Measurements from ENCODE around the gene CCDC158.

Gene CCDC158

GRCh38 chr4:76271248-76271647, 149.7 kb downstream of the CCDC158 start:
- POLR2A ChIA-PET (ENCODE audit: low non-redundant PET) = no interaction called here

DNA sequence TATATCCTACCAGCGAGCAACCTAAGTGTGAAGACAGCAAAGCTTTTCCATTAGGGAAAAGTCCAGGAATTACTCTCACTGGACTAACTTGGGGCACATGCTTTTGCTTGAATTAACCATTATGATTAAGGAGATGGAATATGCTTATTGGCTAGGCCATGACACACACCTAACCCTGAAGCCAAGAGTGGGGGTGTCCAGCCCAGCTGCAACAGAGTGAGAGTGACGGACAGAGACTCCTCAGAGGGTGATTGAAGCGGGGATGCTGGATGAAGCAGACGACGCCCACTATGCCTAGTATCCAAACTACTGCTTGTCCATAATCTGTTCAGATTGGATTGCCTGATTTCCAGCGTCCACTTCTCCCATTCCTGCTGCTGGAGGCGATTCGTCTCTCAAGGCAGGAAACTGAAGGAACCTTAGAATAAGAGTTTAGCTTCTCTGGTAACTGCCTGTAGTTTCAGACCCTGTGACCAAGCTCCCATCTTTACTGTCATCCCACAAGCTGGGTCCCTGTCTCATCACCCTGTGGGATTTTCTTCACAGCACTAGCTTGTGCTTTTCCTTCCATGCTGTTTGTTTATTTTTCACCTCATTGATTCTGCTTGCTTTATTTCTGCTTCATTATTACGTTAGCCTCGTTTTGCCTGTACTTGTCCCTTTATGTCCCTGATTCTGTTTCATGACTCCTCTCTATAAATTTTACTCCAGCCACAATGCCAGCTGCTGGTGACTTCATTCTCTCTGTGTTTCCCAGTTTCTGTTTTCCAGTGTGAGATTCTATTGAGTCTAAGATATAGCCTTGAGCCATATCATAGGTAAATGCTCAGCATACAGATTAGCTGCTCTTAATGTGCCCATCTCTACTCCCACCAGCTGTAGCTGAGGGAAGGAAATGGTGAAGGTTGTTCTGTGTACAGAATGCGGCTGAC, 150.4 kb downstream of the CCDC158 start:
- CTCF ChIA-PET = interaction anchor here (0.7 kb wide), 1 partner anchor 64 kb away, joined by 3 read pairs; no protein-coding TSS in a partner anchor
- no peak for DNase-seq (ENCODE audit: low spot score)
- no peak overlapping the region for H3K27ac ChIP-seq
- POLR2A ChIA-PET (ENCODE audit: low non-redundant PET) = no interaction called here
- no peak for TF ChIP-seq CTCF (conservative IDR thresholded peaks at IDR 0.05; ENCODE audit: low read depth)

More at GRCh38 chr4:76271248-76271647, 149.7 kb downstream of the CCDC158 start:
- H3K27ac ChIP-seq = no peak overlapping the region
- TF ChIP-seq CTCF (conservative IDR thresholded peaks at IDR 0.05; ENCODE audit: low read depth) = no peak
- no peak for DNase-seq (ENCODE audit: low spot score)
- CTCF ChIA-PET = no interaction called here

GRCh38 chr4:76267811-76268210, 153.1 kb downstream of the CCDC158 start:
- ChIA-PET POLR2A (ENCODE audit: low non-redundant PET) (no interaction called here), CTCF (interaction anchor here (0.5 to 0.6 kb wide), 2 partner anchors 14 to 70 kb away, joined by 3 to 4 read pairs; no protein-coding TSS in a partner anchor)
- no peak overlapping the region for H3K27ac ChIP-seq
- no peak for TF ChIP-seq CTCF (conservative IDR thresholded peaks at IDR 0.05; ENCODE audit: low read depth)
- DNase-seq (ENCODE audit: low spot score) = no peak

DNA sequence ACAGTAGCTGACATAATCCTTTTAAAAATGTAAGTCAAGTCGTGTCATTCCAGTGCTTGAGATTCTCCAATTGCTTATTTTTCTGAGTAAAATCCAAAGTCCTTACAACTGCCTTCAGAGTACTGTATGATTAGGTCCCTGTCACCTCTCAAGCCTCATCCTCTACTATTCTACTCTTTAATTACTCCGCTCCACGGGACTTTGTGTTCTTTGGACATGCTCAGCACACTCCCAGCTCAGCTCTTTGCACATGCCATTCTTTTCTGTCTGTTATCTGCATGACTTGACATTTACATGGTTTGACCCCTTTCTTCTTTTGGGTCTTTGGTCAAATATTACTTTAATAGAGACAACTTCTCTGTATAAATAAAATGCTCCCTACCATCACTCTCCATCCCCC, 154.3 kb downstream of the CCDC158 start:
- CTCF ChIA-PET = no interaction called here
- TF ChIP-seq CTCF (conservative IDR thresholded peaks at IDR 0.05; ENCODE audit: low read depth) = no peak
- no peak overlapping the region for H3K27ac ChIP-seq
- no peak for DNase-seq (ENCODE audit: low spot score)
- POLR2A ChIA-PET (ENCODE audit: low non-redundant PET) = no interaction called here

- ChIA-PET POLR2A (ENCODE audit: low non-redundant PET) (no interaction called here), CTCF (no interaction called here)
- no peak for DNase-seq (ENCODE audit: low spot score)
- no peak overlapping the region for H3K27ac ChIP-seq
- no peak for TF ChIP-seq CTCF (conservative IDR thresholded peaks at IDR 0.05; ENCODE audit: low read depth)
These were observed 155.2 kb downstream of the CCDC158 start for GRCh38 chr4:76265631-76266218.

Data from RWPE1 (cell line).